Measurements from ENCODE around the gene CYS1. TPM values are rescaled to one million over a fixed set of nuclear protein-coding genes. Genes with fewer than 3 reads are reported as not detected.

Gene CYS1
- total and polyA plus RNA-seq, 2 donors (not counting 3 experiments of a cell fraction or from before 2014, with no cell fraction given) = not detected

DNA sequence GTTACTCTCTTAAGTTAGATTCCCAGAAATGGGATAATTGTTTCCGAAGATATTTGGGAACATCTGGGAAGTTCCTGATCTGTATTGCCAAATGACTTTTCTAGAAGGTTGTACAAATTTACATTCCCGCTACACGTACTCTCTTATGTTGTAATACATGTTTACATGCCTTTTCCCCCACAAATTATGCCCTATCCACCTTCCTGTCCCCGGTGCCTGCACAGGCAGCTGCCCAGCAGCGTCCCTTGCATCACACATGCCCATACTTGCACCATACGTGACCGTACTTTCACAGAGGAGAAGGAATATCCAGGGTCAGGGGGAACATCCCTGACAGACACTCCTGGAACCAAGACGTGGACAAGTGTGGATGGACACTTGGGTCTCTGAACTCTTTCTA is 61.0 kb downstream of the CYS1 start:
- Histone ChIP-seq H2AFZ (ENCODE audit: low read depth, low read length) (no peak overlapping the region), H3K36me3 (ENCODE audit: control insufficient read depth in 2 of 2, extremely low read depth in 1 of 2, insufficient read depth in 2 of 2, low read length in 2 of 2) (no peaks in the 10 kb centered on the region), H3K9me3 (replicated peaks; ENCODE audit: control insufficient read depth, insufficient read depth, low read length) (no peaks in the 10 kb centered on the region), H3K9me1 (replicated peaks; ENCODE audit: control insufficient read depth, extremely low read depth, insufficient read depth, low read length) (no peaks in the 10 kb centered on the region), H3K4me3 (replicated peaks in 1 of 3; ENCODE audit: insufficient read depth in 1 of 3, low read depth in 1 of 3, low read length in 3 of 3) (no peak overlapping the region), H3K4me1 (ENCODE audit: control insufficient read depth, extremely low read depth, insufficient read depth, low read length) (no peaks in the 10 kb centered on the region), H4K20me1 (replicated peaks; ENCODE audit: control insufficient read depth, extremely low read depth, insufficient read depth, low read length) (no peaks in the 10 kb centered on the region), H3K27ac (ENCODE audit: insufficient read depth, low read depth, low read length) (no peak overlapping the region), H3K79me2 (ENCODE audit: control insufficient read depth, insufficient read depth, low read length) (no peaks in the 10 kb centered on the region), H3K9ac (replicated peaks; ENCODE audit: extremely low read depth, insufficient read depth, low read length) (no peak overlapping the region), H3K27me3 (ENCODE audit: control insufficient read depth in 2 of 2, insufficient read depth in 2 of 2, low read length in 2 of 2) (peaks cover 0 to 2% of the 10 kb centered on the region in 2 experiments), H3K4me2 (ENCODE audit: insufficient read depth, low read length) (no peak overlapping the region)
- DNase-seq (ENCODE audit: low read depth, low spot score) = no peak
- intact Hi-C loops (cut with micrococcal nuclease) = no loop called here
- FAIRE-seq = no peak
- dilution Hi-C loops (cut with MboI; ENCODE audit: extremely low pct_ligation_motif_present, low sequenced_read_pairs) = no loop called here
- BruUV-seq (replicated peaks) = no TSS peak
- POLR2A ChIA-PET = interaction anchor here (1.0 kb wide), 1 partner anchor 14 kb away, joined by 4 read pairs; no protein-coding TSS in a partner anchor
- TF ChIP-seq, protein P1, sequence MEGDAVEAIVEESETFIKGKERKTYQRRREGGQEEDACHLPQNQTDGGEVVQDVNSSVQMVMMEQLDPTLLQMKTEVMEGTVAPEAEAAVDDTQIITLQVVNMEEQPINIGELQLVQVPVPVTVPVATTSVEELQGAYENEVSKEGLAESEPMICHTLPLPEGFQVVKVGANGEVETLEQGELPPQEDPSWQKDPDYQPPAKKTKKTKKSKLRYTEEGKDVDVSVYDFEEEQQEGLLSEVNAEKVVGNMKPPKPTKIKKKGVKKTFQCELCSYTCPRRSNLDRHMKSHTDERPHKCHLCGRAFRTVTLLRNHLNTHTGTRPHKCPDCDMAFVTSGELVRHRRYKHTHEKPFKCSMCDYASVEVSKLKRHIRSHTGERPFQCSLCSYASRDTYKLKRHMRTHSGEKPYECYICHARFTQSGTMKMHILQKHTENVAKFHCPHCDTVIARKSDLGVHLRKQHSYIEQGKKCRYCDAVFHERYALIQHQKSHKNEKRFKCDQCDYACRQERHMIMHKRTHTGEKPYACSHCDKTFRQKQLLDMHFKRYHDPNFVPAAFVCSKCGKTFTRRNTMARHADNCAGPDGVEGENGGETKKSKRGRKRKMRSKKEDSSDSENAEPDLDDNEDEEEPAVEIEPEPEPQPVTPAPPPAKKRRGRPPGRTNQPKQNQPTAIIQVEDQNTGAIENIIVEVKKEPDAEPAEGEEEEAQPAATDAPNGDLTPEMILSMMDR (IDR thresholded peaks at IDR 0.05; ENCODE audit: extremely low read depth in 1 of 2, insufficient read depth in 1 of 2, low read depth in 1 of 2, low read length in 2 of 2) = no peak
- TF ChIP-seq, protein P2, sequence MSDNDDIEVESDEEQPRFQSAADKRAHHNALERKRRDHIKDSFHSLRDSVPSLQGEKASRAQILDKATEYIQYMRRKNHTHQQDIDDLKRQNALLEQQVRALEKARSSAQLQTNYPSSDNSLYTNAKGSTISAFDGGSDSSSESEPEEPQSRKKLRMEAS (IDR thresholded peaks at IDR 0.05; ENCODE audit: insufficient read depth, insufficient read length) = no peak
- no peak for TF ChIP-seq MYC (IDR thresholded peaks at IDR 0.05; ENCODE audit: low read depth, low read length)
- TF ChIP-seq EZH2 (IDR thresholded peaks at IDR 0.05; ENCODE audit: borderline replicate concordance, low read depth, low read length, severe bottlenecking) = no peak
- no peak for TF ChIP-seq JUN (IDR thresholded peaks at IDR 0.05; ENCODE audit: borderline replicate concordance, insufficient read depth, insufficient read length, low read depth)
- TF ChIP-seq GATA2 (IDR thresholded peaks at IDR 0.05; ENCODE audit: insufficient read depth, insufficient read length, low read depth, low read length) = no peak
- TF ChIP-seq POLR2A (IDR thresholded peaks at IDR 0.05; ENCODE audit: low read depth, low read length) = no peak
- TF ChIP-seq POLR2AphosphoS5 (IDR thresholded peaks at IDR 0.05; ENCODE audit: insufficient read depth, low read depth, low read length) = no peak
- TF ChIP-seq FOS (IDR thresholded peaks at IDR 0.05; ENCODE audit: borderline replicate concordance, insufficient read depth, low read length) = no peak
- CTCF ChIA-PET = interaction anchor here (1.6 to 16.1 kb wide), 2 partner anchors 19 to 35 kb away, joined by 3 to 151 read pairs; no protein-coding TSS in a partner anchor

All from endothelial cell of umbilical vein (primary cell).